Loucy (cell line): Measurements from ENCODE around the gene P4HA1.

Experiments used
- H2AFZ ChIP-seq: fragments of 200-600 bp; sonication (generic); 2 replicates; pipeline ENCODE4 v1.6.0; 2016; ENCODE audit warnings: antibody characterized with exemption, mild to moderate bottlenecking, low read length, moderate library complexity
- H3F3A ChIP-seq: fragments of 200-600 bp; 2 replicates; pipeline ENCODE4 v1.6.0; 2016; ENCODE audit warnings: antibody characterized with exemption, low read depth, mild to moderate bottlenecking
- H3K27me3 ChIP-seq: fragments of 200-600 bp; sonication (generic); 2 replicates; pipeline ENCODE4 v1.6.1; 2014; ENCODE audit warnings: low read length, mild to moderate bottlenecking; ENCODE audit not compliant: insufficient read depth, poor library complexity, severe bottlenecking
- H3K36me3 ChIP-seq: fragments of 200-600 bp; sonication (generic); 2 replicates; pipeline ENCODE4 v1.6.1; 2016; ENCODE audit warnings: low read length; ENCODE audit not compliant: insufficient read depth
- H3K4me1 ChIP-seq: fragments of 200-600 bp; sonication (generic); 2 replicates; pipeline ENCODE4 v1.5.1; 2014; ENCODE audit warnings: low read length, mild to moderate bottlenecking; ENCODE audit not compliant: insufficient read depth, poor library complexity, severe bottlenecking
- H3K4me2 ChIP-seq: fragments of 200-600 bp; sonication (generic); 2 replicates; pipeline ENCODE4 v1.6.0; 2014; ENCODE audit warnings: antibody characterized with exemption, low read length, low read depth, mild to moderate bottlenecking; ENCODE audit not compliant: poor library complexity, severe bottlenecking
- H3K4me3 ChIP-seq: fragments of 200-600 bp; sonication (generic); 2 replicates; pipeline ENCODE4 v1.5.1; 2014; ENCODE audit warnings: low read length, mild to moderate bottlenecking, mixed read lengths; ENCODE audit not compliant: poor library complexity, severe bottlenecking
- H3K79me2 ChIP-seq: fragments of 200-600 bp; sonication (generic); 2 replicates; pipeline ENCODE4 v1.6.1; 2014; ENCODE audit warnings: low read length; ENCODE audit not compliant: insufficient read depth
- H3K9ac ChIP-seq: fragments of 200-600 bp; sonication (generic); 2 replicates; pipeline ENCODE4 v1.6.0; 2014; ENCODE audit warnings: mild to moderate bottlenecking, low read depth, low read length, moderate library complexity; ENCODE audit not compliant: poor library complexity, severe bottlenecking
- H3K9me2 ChIP-seq: fragments of 200-600 bp; sonication (generic); replicated peaks from 2 replicates; pipeline ENCODE4 v1.6.1; 2016; ENCODE audit warnings: low read depth, low read length, mixed read lengths
- H3K9me3 ChIP-seq: fragments of 200-600 bp; sonication (generic); 2 replicates; pipeline ENCODE4 v1.6.1; 2014; ENCODE audit warnings: mild to moderate bottlenecking, antibody characterized with exemption, low read length, low read depth; ENCODE audit not compliant: insufficient read depth
- H4K20me1 ChIP-seq: fragments of 200-600 bp; sonication (generic); 2 replicates; pipeline ENCODE4 v1.6.0; 2014; ENCODE audit warnings: antibody characterized with exemption, low read length, mild to moderate bottlenecking; ENCODE audit not compliant: insufficient read depth, poor library complexity, severe bottlenecking
- CTCF ChIP-seq: fragments of 200-600 bp; sonication (generic); conservative IDR thresholded peaks from 2 replicates; pipeline ENCODE4 v1.5.1; 2014; ENCODE audit warnings: mild to moderate bottlenecking, antibody characterized with exemption, low read length
- EZH2phosphoT487 ChIP-seq: fragments of 200-600 bp; IDR thresholded peaks from 2 replicates; pipeline ENCODE4 v1.6.1; 2018; ENCODE audit warnings: antibody characterized with exemption, mild to moderate bottlenecking, moderate library complexity, borderline replicate concordance

P4HA1 gene

DNA sequence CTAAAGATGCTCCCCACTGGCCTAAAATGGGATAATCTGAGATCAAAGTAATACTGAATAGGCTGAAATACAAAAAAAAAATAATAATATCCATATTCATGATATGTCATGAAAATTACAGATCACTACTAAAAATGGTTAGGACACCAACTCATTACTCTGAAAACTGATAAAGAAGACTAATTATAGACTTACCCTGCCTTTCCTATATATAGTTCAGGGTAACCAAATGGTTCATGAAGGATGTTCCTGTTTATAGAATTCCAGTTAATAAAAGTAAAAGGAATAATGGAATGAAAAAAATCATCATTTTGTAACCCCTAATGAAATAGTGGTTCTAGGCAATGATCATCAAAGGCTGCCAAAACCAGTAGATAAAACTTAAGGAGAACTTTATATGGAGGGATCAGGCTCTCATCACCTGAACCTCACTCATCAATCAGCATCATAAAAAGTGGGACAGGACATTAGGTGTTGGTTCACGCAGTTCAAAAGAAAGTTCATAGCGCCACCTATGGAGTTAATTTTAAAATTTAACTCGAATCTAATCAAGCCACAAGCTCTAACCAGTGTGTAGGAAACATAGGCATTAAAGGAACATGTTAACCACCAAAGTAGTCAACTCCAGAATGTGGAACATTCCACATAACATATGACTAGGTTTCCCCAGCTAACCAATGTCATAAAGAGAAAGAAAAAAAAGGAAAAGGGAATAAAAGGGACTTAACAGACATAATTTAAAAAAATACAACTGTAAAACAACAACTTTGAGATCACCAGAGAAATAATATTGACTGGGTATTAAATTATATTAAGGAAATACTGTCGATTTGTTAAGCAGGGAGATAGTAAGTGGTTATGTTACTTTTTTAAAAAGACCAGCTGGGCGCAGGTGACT lies 35.7 kb downstream of the P4HA1 start:
- Histone ChIP-seq H3K9me3 (no peaks in the 10 kb centered on the region), H3K9me2 (no peaks in the 10 kb centered on the region), H3K9ac (no peak overlapping the region), H4K20me1 (peaks cover 4% of the 10 kb centered on the region), H3K27me3 (no peaks in the 10 kb centered on the region), H3K79me2 (no peaks in the 10 kb centered on the region), H2AFZ (no peak overlapping the region), H3K4me2 (no peak overlapping the region), H3K4me3 (no peak overlapping the region), H3K4me1 (peaks cover 9% of the 10 kb centered on the region), H3F3A (no peaks in the 10 kb centered on the region), H3K36me3 (peaks cover 38% of the 10 kb centered on the region; the same call in 1 of the 2 replicates)
- TF ChIP-seq EZH2phosphoT487 (no peak), CTCF (peak; percentile 77)

GRCh38 chr10:73060173-73060572 lies 36.5 kb downstream of the P4HA1 start:
- Histone ChIP-seq H3K4me1 (peaks cover 9% of the 10 kb centered on the region), H3K9me2 (no peaks in the 10 kb centered on the region), H3K79me2 (no peaks in the 10 kb centered on the region), H4K20me1 (peaks cover 4% of the 10 kb centered on the region), H3K4me3 (no peak overlapping the region), H3F3A (no peaks in the 10 kb centered on the region), H3K9ac (no peak overlapping the region), H3K36me3 (peaks cover 38% of the 10 kb centered on the region; the same call in 1 of the 2 replicates), H3K9me3 (no peaks in the 10 kb centered on the region), H2AFZ (no peak overlapping the region), H3K4me2 (no peak overlapping the region), H3K27me3 (no peaks in the 10 kb centered on the region)
- TF ChIP-seq CTCF (no peak), EZH2phosphoT487 (no peak)

GRCh38 chr10:73058057-73058591 lies 38.5 kb downstream of the P4HA1 start:
- peaks cover 4% of the 10 kb centered on the region for H4K20me1 ChIP-seq
- H3K79me2 ChIP-seq = no peaks in the 10 kb centered on the region
- no peak overlapping the region for H3K4me2 ChIP-seq
- no peak overlapping the region for H2AFZ ChIP-seq
- H3K27me3 ChIP-seq = no peaks in the 10 kb centered on the region
- peaks cover 38% of the 10 kb centered on the region; the same call in 1 of the 2 replicates for H3K36me3 ChIP-seq
- no peak overlapping the region for H3K9ac ChIP-seq
- H3K4me3 ChIP-seq = no peak overlapping the region
- no peaks in the 10 kb centered on the region for H3F3A ChIP-seq
- no peaks in the 10 kb centered on the region for H3K9me2 ChIP-seq
- H3K9me3 ChIP-seq = no peaks in the 10 kb centered on the region
- TF ChIP-seq EZH2phosphoT487 = no peak
- no peak for TF ChIP-seq CTCF
- peaks cover 9% of the 10 kb centered on the region for H3K4me1 ChIP-seq
